Ovary (tissue), 9 donors: Measurements from ENCODE around the gene GABBR2. TPM values are rescaled to one million over a fixed set of nuclear protein-coding genes. Genes with fewer than 3 reads are reported as not detected.

Source experiments
- DNase-seq, 5 donors: peaks; one replicate each; pipeline ENCODE4 v3.0.0-alpha.2; 2019 to 2020
- H3K27ac ChIP-seq, 2 donors: fragments of 200-600 bp; one replicate each; pipeline versions ENCODE4 v1.5.1 to v1.8.0; 2019 to 2022
- H3K27me3 ChIP-seq: fragments of 200-600 bp; one replicate; pipeline ENCODE4 v1.8.0; 2022
- H3K36me3 ChIP-seq: fragments of 200-600 bp; sonication (generic); one replicate; pipeline ENCODE4 v1.5.1; 2019
- H3K4me1 ChIP-seq: one replicate; pipeline ENCODE4 v1.8.1; 2013; ENCODE audit warnings: mild to moderate bottlenecking, moderate library complexity; ENCODE audit not compliant: insufficient read depth
- H3K4me3 ChIP-seq: fragments of 200-600 bp; sonication (generic); one replicate; pipeline ENCODE4 v1.5.1; 2017
- H3K9me3 ChIP-seq, 2 donors: fragments of 200-600 bp in 1 of 2; sonication (generic) in 1 of 2; one replicate each; pipeline versions ENCODE4 v1.5.1 to v1.8.1; 2013 to 2019; ENCODE audit warnings: mild to moderate bottlenecking in 1 of 2, moderate library complexity in 1 of 2
- EP300 ChIP-seq: sonication (generic); formaldehyde crosslinking; IDR thresholded peaks from one replicate; pipeline ENCODE4 v1.6.1; 2017; ENCODE audit warnings: antibody characterized with exemption
- POLR2A ChIP-seq: fragments of 450-650 bp; IDR thresholded peaks from one replicate; pipeline ENCODE4 v1.6.1; 2017; ENCODE audit warnings: antibody characterized with exemption, mild to moderate bottlenecking, moderate library complexity
- WGBS, 3 donors: extraction: QIAGEN DNeasy Blood & Tissue Kit in 1 of 3; methylation state at CpG; one replicate each; pipeline versions ENCODE4 v1.1.5 to v1.1.7; 2013 to 2017; 5-methylcytosine and 5-hydroxymethylcytosine counted together
- intact Hi-C, 4 donors: fragments of 100-400 bp; cut with DNase I; formaldehyde crosslinking; loops; one replicate each; pipeline versions ENCODE4 v1.11.0 to v1.15.1; 2022 to 2023
- polyA plus RNA-seq, 2 donors: library from polyadenylated mRNA; stranded (reverse); fragments of 200-250 nt in 1 of 2; fragments of 350-450 nt in 1 of 2; fragmentation: Illumina TruSeq in 1 of 2; extraction: RNeasy Lipid Tissue Mini Kit (QIAGEN cat#74804) in 1 of 2; gene quantifications; one replicate each; pipeline ENCODE4 v1.2.3, GENCODE V29; 2013 to 2014
- total RNA-seq, 7 donors: library from RNA; depleted of rRNA in 2 of 7; stranded (reverse); fragments of >200 nt in 2 of 7; fragmentation: NEBNext Ultra II Directional in 3 of 7; extraction: Animal tissue kit (Norgen Biotek cat#: 25700) in 3 of 7; gene quantifications; one replicate each; pipeline versions ENCODE4 v1.1.0 to v1.2.4, GENCODE V29; 2016 to 2023
- TF ChIP-seq, protein P1 (sequence below), 3 donors: fragments of 450-650 bp in 2 of 3; fragments of 200-600 bp in 1 of 3; IDR thresholded peaks; one replicate each; pipeline versions ENCODE4 v1.5.1 to v1.8.0; 2016 to 2022; ENCODE audit warnings: antibody characterized with exemption in 3 of 3, mild to moderate bottlenecking in 1 of 3
- donor health status: DM: no; HTN: no; CAD: no; lungs with moderate emphysema.
- donor health status: DM: no; HTN: no; CAD: no.
- donor health status: Bipolar disorder and iron deficiency.
- donor health status: DM: yes; HTN: yes; CAD: no.
- donor health status: DM: no; HTN: no; CAD: no.
- donor health status: DM: yes; HTN: yes; CAD: no.

Gene GABBR2
- total and polyA plus RNA-seq, 9 donors = 0.05 to 0.30 (median 0.22) TPM; not detected in 6

DNA sequence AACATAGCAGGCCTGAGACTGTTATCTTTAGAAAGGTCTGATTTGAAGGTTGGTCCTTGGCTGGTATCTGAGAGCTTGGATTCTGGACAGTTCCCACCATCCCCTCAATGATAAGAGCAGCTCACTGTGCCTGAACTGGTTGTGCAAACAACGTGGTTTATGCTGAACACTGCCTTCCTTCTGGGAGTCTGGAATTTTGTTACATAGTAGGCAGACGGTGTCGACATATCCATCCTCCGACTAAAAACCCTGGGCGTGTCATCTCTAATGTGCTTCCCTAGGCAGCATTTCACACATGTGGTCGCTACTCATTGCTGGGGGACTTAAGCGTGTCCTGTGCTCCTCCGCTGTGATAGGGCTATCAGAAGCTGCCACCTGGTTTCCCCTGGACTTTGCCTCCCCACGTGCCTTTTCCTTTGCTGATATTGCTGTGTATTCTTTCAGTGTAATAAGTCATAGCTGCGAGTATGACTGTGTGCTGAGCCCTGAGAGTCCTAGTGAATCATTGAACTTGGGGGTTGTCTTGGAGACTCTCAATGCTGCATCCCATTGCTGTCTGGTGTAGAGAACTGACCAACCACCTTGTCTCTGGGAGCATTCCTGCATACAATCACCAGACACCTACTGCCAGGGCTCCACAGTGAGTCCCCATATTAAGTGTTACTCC is 334.2 kb downstream of the GABBR2 start:
- Histone ChIP-seq H3K36me3 (no peaks in the 10 kb centered on the region), H3K4me1 (no peaks in the 10 kb centered on the region), H3K4me3 (no peak overlapping the region), H3K27ac (no peak overlapping the region), H3K27me3 (no peaks in the 10 kb centered on the region), H3K9me3 (no peaks in the 10 kb centered on the region)
- intact Hi-C loops = no loop called here
- 7 to 28% (median 11%) methylated on average over 10 of the region's 10 CpGs for WGBS, 3 donors
- no peak for TF ChIP-seq POLR2A
- no peak for DNase-seq

DNA sequence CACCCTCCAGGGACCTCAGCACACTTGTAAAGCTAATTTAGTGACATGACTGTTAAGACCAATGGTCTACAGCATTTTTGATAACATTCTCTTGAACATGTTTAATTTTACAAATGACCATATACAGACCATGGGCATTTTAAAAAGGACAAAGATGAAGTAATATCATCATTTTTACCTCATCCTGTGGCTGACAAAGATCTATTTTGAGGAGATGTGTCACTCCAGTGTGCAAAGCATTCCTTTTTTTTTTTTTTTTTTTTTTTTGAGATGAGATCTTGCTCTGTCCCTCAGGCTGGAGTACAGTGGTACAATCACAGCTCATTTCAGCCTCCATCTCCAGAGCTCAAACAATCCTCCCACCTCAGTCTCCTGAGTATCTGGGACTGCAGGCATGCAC is 335.1 kb downstream of the GABBR2 start:
- Histone ChIP-seq H3K4me3 (no peak overlapping the region), H3K9me3 (no peaks in the 10 kb centered on the region), H3K4me1 (no peaks in the 10 kb centered on the region), H3K36me3 (no peaks in the 10 kb centered on the region), H3K27ac (no peak overlapping the region), H3K27me3 (no peaks in the 10 kb centered on the region)
- no peak for TF ChIP-seq POLR2A
- TF ChIP-seq, protein P1, sequence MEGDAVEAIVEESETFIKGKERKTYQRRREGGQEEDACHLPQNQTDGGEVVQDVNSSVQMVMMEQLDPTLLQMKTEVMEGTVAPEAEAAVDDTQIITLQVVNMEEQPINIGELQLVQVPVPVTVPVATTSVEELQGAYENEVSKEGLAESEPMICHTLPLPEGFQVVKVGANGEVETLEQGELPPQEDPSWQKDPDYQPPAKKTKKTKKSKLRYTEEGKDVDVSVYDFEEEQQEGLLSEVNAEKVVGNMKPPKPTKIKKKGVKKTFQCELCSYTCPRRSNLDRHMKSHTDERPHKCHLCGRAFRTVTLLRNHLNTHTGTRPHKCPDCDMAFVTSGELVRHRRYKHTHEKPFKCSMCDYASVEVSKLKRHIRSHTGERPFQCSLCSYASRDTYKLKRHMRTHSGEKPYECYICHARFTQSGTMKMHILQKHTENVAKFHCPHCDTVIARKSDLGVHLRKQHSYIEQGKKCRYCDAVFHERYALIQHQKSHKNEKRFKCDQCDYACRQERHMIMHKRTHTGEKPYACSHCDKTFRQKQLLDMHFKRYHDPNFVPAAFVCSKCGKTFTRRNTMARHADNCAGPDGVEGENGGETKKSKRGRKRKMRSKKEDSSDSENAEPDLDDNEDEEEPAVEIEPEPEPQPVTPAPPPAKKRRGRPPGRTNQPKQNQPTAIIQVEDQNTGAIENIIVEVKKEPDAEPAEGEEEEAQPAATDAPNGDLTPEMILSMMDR (IDR thresholded peaks at IDR 0.05) = no peak
- TF ChIP-seq EP300 = no peak
- DNase-seq = no peak
- intact Hi-C loops = no loop called here

DNA sequence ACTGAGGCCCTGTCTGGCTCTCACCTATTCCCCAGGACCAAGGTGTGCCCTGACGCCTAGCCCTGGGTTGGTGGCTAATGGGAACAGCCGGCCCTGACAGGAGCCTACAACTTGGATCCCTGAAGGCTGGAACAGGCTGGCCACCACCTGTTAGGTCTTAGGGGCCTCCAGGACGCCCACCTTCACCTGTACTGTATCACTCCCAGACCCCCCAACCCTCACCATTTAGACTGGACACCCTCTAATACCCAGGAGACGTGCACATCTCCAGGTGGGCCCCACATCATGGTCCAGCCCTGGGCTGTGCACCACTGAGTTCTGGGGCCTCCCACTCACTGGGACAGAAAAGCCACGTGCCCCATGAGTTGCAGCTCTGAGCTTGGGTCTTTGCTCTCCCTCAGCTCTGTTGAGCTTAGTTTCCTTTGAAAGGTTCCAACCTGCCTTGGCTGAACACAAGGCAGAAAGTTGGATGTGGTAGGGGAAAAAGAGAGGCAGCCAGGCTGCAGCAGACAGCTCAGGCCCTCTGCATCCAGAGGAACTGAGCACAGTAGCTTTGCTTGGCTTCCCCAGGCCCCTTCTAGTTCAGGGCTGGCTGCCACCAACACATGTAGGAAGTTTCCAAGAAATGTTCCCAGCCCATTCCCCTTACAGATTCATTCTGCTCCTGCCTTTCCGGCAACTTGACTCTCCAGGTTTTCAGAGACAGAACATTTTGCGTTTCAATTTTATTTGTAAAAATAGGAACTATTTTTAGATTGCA is 336.5 kb downstream of the GABBR2 start:
- no peak overlapping the region for H3K27ac ChIP-seq
- intact Hi-C loops = no loop called here
- H3K4me1 ChIP-seq = no peaks in the 10 kb centered on the region
- no peak for DNase-seq
- no peaks in the 10 kb centered on the region for H3K36me3 ChIP-seq
- no peak overlapping the region for H3K4me3 ChIP-seq
- H3K27me3 ChIP-seq = no peaks in the 10 kb centered on the region
- TF ChIP-seq POLR2A (no peak), EP300 (no peak)
- TF ChIP-seq, protein P1 (IDR thresholded peaks at IDR 0.05) = no peak
- WGBS, 3 donors = 58 to 62% (median 61%) methylated on average over 7 of the region's 7 CpGs
- H3K9me3 ChIP-seq = no peaks in the 10 kb centered on the region

DNA sequence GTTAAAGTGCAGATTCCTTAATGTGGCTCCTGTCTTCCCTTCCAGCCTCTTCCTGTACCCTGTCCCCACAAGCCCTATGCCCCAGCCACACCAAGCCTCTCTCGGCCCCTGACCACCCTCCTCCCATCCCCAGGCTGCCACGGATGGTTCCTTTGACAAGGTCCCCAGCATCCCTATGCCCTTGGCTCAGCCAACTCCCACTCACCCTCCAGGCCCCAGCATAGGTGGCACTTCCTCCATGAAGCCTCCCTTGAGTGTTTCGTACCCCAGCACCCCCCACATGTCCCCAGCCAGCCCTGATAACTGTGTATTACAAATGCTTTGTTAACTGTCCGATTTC is 337.8 kb downstream of the GABBR2 start:
- Histone ChIP-seq H3K9me3 (no peaks in the 10 kb centered on the region), H3K36me3 (no peaks in the 10 kb centered on the region), H3K27ac (no peak overlapping the region), H3K4me1 (no peaks in the 10 kb centered on the region), H3K4me3 (no peak overlapping the region), H3K27me3 (no peaks in the 10 kb centered on the region)
- intact Hi-C loops = no loop called here
- DNase-seq = no peak
- TF ChIP-seq, protein P1 (IDR thresholded peaks at IDR 0.05) = no peak
- TF ChIP-seq POLR2A (no peak), EP300 (no peak)
- WGBS, 3 donors = 72 to 81% (median 78%) methylated on average over 4 of the region's 4 CpGs
